HCT116 (cell line): ENCODE results near the gene FRMD4A. TPM values are rescaled to one million over a fixed set of nuclear protein-coding genes. Genes with fewer than 3 reads are reported as not detected.

Experiments used
- ATAC-seq: fragments of 200-7000 bp; cut with Tn5 transposase; 2 replicates; pipeline ENCODE4 v1.9.1; 2020; ENCODE audit warnings: mild to moderate bottlenecking, moderate library complexity
- BruUV-seq: library from RNA; stranded (reverse); fragments of 400-500 nt; replicated peaks from 2 replicates; lab custom pipeline; 2021; lab: Mats Ljungman, UMichigan
- CTCF ChIA-PET: fragments of 300-600 bp; sonication (Branson Sonifier 250); formaldehyde crosslinking; loops from one replicate; lab custom pipeline; 2021; ENCODE audit warnings: antibody characterized with exemption; lab: Charles Lee
- POLR2A ChIA-PET: fragments of 300-600, 350-600 bp; sonication (Branson Sonifier 250); formaldehyde crosslinking; loops from one replicate; lab custom pipeline; 2021; ENCODE audit warnings: antibody characterized with exemption; lab: Charles Lee
- RAD21 ChIA-PET, 2 experiments: fragments of 300-600 bp; sonication (Branson Sonifier 250); formaldehyde crosslinking; loops; one replicate each; lab custom pipeline; 2023; ENCODE audit warnings: low total read pairs in 2 of 2; ENCODE audit not compliant: uncharacterized antibody in 2 of 2, unreplicated experiment in 2 of 2, low non-redundant PET in 1 of 2; lab: Charles Lee
- DNase-seq: peaks from one replicate; pipeline ENCODE4 v3.0.0-alpha.2; 2010; ENCODE audit warnings: low read depth, low spot score
- H2AFZ ChIP-seq: fragments of 200-600 bp; shearing (Covaris generic), sonication (generic); 2 replicates; pipeline ENCODE4 v1.6.1; 2017; ENCODE audit warnings: low read depth, mixed run types, mixed read lengths, antibody characterized with exemption, low read length; ENCODE audit not compliant: poor library complexity, severe bottlenecking
- H3K27ac ChIP-seq: 2 replicates; pipeline ENCODE4 v1.5.1; 2012; ENCODE audit warnings: low read depth, low read length
- H3K27me3 ChIP-seq: fragments of 200-600 bp; sonication (generic); 2 replicates; pipeline ENCODE4 v1.6.1; 2016; ENCODE audit warnings: mixed run types, low read length, mixed read lengths; ENCODE audit not compliant: insufficient read depth
- H3K36me3 ChIP-seq, 2 experiments: fragments of 200-500 bp in 1 of 2; fragments of 200-600 bp in 1 of 2; sonication (Bioruptor generic) in 1 of 2; sonication (generic) in 1 of 2; 2 replicates each; pipeline versions ENCODE4 v1.5.1 to v1.6.1; 2014 to 2016; ENCODE audit warnings: low read length in 2 of 2, inconsistent platforms in 1 of 2, mixed read lengths in 1 of 2, mixed run types in 1 of 2; ENCODE audit not compliant: insufficient read depth in 2 of 2, control insufficient read depth in 1 of 2
- H3K4me1 ChIP-seq, 2 experiments: fragments of 200-600 bp in 1 of 2; sonication (generic) in 1 of 2; 2 replicates each; pipeline versions ENCODE4 v1.5.1 to v1.6.1; 2012 to 2017; ENCODE audit warnings: low read length in 2 of 2, inconsistent platforms in 1 of 2, mild to moderate bottlenecking in 1 of 2, mixed read lengths in 1 of 2, mixed run types in 1 of 2, moderate library complexity in 1 of 2; ENCODE audit not compliant: insufficient read depth in 2 of 2, control insufficient read depth in 1 of 2
- H3K4me2 ChIP-seq: fragments of 200-600 bp; sonication (generic); 2 replicates; pipeline ENCODE4 v1.6.1; 2017; ENCODE audit warnings: mixed run types, low read length, mixed read lengths
- H3K4me3 ChIP-seq, 2 experiments: fragments of 200-600 bp in 1 of 2; sonication (generic) in 1 of 2; replicated peaks in 1 of 2; 2 replicates each; pipeline ENCODE4 v1.5.1; 2011 to 2016; ENCODE audit warnings: low read length in 2 of 2, control low read depth in 1 of 2, low read depth in 1 of 2, mild to moderate bottlenecking in 1 of 2, mixed read lengths in 1 of 2, mixed run types in 1 of 2
- H3K79me2 ChIP-seq: fragments of 200-600 bp; sonication (generic); 2 replicates; pipeline ENCODE4 v1.6.1; 2017; ENCODE audit warnings: mild to moderate bottlenecking, mixed run types, low read length, moderate library complexity, mixed read lengths; ENCODE audit not compliant: insufficient read depth
- H3K9ac ChIP-seq: fragments of 200-600 bp; sonication (generic); 2 replicates; pipeline ENCODE4 v1.6.1; 2016; ENCODE audit warnings: low read length, mixed read lengths
- H3K9me2 ChIP-seq: fragments of 200-600 bp; sonication (generic), shearing (Covaris generic); 2 replicates; pipeline ENCODE4 v1.6.1; 2017; ENCODE audit warnings: mixed run types, mild to moderate bottlenecking, moderate library complexity; ENCODE audit not compliant: insufficient read depth
- H3K9me3 ChIP-seq, 2 experiments: fragments of 200-500 bp in 1 of 2; fragments of 200-600 bp in 1 of 2; sonication (Bioruptor generic) in 1 of 2; sonication (generic) in 1 of 2; 2 replicates each; pipeline ENCODE4 v1.6.1; 2014 to 2017; ENCODE audit warnings: low read length in 2 of 2, mixed read lengths in 2 of 2, inconsistent platforms in 1 of 2, low read depth in 1 of 2, mild to moderate bottlenecking in 1 of 2, mixed run types in 1 of 2, moderate library complexity in 1 of 2; ENCODE audit not compliant: control insufficient read depth in 1 of 2, insufficient read depth in 1 of 2
- H4K20me1 ChIP-seq: fragments of 200-600 bp; sonication (generic), shearing (Covaris generic); 2 replicates; pipeline ENCODE4 v1.6.1; 2017; ENCODE audit warnings: mixed run types, mild to moderate bottlenecking, moderate library complexity; ENCODE audit not compliant: insufficient read depth
- CBX3 ChIP-seq: IDR thresholded peaks from 2 replicates; pipeline ENCODE4 v1.6.1; 2012; ENCODE audit warnings: low read depth
- EZH2 ChIP-seq: fragments of 200-600 bp; sonication (generic); IDR thresholded peaks from 2 replicates; pipeline ENCODE4 v1.6.1; 2017; ENCODE audit warnings: antibody characterized with exemption, mixed run types
- EZH2phosphoT487 ChIP-seq: fragments of 200-600 bp; IDR thresholded peaks from 2 replicates; pipeline ENCODE4 v1.6.1; 2018; ENCODE audit warnings: antibody characterized with exemption, borderline replicate concordance
- JUND ChIP-seq: IDR thresholded peaks from 2 replicates; pipeline ENCODE4 v1.6.1; 2012
- POLR2A ChIP-seq: IDR thresholded peaks from 2 replicates; pipeline ENCODE4 v1.7.0; 2011; ENCODE audit warnings: borderline replicate concordance; ENCODE audit not compliant: insufficient read depth, insufficient read length; ENCODE audit errors: extremely low read depth
- RAD21 ChIP-seq: IDR thresholded peaks from 2 replicates; pipeline ENCODE4 v1.6.1; 2012; ENCODE audit warnings: low read depth, mild to moderate bottlenecking
- SIN3A ChIP-seq: IDR thresholded peaks from 2 replicates; pipeline ENCODE4 v1.6.1; 2012; ENCODE audit warnings: low read depth
- SP1 ChIP-seq: IDR thresholded peaks from 2 replicates; pipeline ENCODE4 v1.6.1; 2012; ENCODE audit warnings: low read depth
- intact Hi-C: fragments of 100-400 bp; cut with micrococcal nuclease; formaldehyde crosslinking; loops from 2 replicates; pipeline ENCODE4 v1.10.0; 2022
- total RNA-seq: library from RNA; stranded (reverse); gene quantifications from one replicate; pipeline ENCODE4 v1.2.1, GENCODE V29; 2021; ENCODE audit not compliant: unreplicated experiment
- TF ChIP-seq, protein P1 (sequence below): IDR thresholded peaks from 2 replicates; pipeline ENCODE4 v1.6.1; 2012
- TF ChIP-seq, protein P2 (sequence below): IDR thresholded peaks from 2 replicates; pipeline ENCODE4 v1.6.1; 2012; ENCODE audit warnings: low read depth
- TF ChIP-seq, protein P3 (sequence below): IDR thresholded peaks from 2 replicates; pipeline ENCODE4 v1.6.1; 2011; ENCODE audit warnings: mild to moderate bottlenecking, low read length, moderate library complexity; ENCODE audit not compliant: insufficient replicate concordance; ENCODE audit errors: extremely low read depth

Gene FRMD4A
- total RNA-seq, 1 experiment from 2014 or later = 0.20 TPM

GRCh38 chr10:14325325-14325955, 5.3 kb downstream of the FRMD4A start (continued):
- TF ChIP-seq, protein P1, sequence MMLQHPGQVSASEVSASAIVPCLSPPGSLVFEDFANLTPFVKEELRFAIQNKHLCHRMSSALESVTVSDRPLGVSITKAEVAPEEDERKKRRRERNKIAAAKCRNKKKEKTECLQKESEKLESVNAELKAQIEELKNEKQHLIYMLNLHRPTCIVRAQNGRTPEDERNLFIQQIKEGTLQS = no peak
- TF ChIP-seq EZH2phosphoT487 = no peak

GRCh38 chr10:14322526-14323188, 8.1 kb downstream of the FRMD4A start:
- RAD21 ChIA-PET = no interaction called here
- no peak overlapping the region for H3K4me3 ChIP-seq
- no peak overlapping the region for H3K4me2 ChIP-seq
- no peak overlapping the region for H2AFZ ChIP-seq
- no peak overlapping the region for H3K9ac ChIP-seq
- H3K36me3 ChIP-seq = no peaks in the 10 kb centered on the region
- no peak overlapping the region for H3K27ac ChIP-seq
- ATAC-seq = no peak
- H3K9me2 ChIP-seq = no peaks in the 10 kb centered on the region
- intact Hi-C loops = no loop called here
- H3K4me1 ChIP-seq = no peaks in the 10 kb centered on the region
- DNase-seq = no peak
- TF ChIP-seq RAD21 = no peak
- TF ChIP-seq, protein P2, sequence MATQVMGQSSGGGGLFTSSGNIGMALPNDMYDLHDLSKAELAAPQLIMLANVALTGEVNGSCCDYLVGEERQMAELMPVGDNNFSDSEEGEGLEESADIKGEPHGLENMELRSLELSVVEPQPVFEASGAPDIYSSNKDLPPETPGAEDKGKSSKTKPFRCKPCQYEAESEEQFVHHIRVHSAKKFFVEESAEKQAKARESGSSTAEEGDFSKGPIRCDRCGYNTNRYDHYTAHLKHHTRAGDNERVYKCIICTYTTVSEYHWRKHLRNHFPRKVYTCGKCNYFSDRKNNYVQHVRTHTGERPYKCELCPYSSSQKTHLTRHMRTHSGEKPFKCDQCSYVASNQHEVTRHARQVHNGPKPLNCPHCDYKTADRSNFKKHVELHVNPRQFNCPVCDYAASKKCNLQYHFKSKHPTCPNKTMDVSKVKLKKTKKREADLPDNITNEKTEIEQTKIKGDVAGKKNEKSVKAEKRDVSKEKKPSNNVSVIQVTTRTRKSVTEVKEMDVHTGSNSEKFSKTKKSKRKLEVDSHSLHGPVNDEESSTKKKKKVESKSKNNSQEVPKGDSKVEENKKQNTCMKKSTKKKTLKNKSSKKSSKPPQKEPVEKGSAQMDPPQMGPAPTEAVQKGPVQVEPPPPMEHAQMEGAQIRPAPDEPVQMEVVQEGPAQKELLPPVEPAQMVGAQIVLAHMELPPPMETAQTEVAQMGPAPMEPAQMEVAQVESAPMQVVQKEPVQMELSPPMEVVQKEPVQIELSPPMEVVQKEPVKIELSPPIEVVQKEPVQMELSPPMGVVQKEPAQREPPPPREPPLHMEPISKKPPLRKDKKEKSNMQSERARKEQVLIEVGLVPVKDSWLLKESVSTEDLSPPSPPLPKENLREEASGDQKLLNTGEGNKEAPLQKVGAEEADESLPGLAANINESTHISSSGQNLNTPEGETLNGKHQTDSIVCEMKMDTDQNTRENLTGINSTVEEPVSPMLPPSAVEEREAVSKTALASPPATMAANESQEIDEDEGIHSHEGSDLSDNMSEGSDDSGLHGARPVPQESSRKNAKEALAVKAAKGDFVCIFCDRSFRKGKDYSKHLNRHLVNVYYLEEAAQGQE = no peak
- TF ChIP-seq EZH2phosphoT487 = no peak
- TF ChIP-seq, protein P3, sequence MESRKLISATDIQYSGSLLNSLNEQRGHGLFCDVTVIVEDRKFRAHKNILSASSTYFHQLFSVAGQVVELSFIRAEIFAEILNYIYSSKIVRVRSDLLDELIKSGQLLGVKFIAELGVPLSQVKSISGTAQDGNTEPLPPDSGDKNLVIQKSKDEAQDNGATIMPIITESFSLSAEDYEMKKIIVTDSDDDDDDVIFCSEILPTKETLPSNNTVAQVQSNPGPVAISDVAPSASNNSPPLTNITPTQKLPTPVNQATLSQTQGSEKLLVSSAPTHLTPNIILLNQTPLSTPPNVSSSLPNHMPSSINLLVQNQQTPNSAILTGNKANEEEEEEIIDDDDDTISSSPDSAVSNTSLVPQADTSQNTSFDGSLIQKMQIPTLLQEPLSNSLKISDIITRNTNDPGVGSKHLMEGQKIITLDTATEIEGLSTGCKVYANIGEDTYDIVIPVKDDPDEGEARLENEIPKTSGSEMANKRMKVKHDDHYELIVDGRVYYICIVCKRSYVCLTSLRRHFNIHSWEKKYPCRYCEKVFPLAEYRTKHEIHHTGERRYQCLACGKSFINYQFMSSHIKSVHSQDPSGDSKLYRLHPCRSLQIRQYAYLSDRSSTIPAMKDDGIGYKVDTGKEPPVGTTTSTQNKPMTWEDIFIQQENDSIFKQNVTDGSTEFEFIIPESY = no peak
- TF ChIP-seq JUND = no peak
- no peak for TF ChIP-seq CBX3
- TF ChIP-seq POLR2A = no peak
- no peak for TF ChIP-seq SP1
- TF ChIP-seq SIN3A = no peak
- no peak for TF ChIP-seq EZH2
- TF ChIP-seq, all 23 proteins: peak for 0
- Histone ChIP-seq H4K20me1 (no peaks in the 10 kb centered on the region), H3K79me2 (no peaks in the 10 kb centered on the region), H3K27me3 (peaks cover 57% of the 10 kb centered on the region), H3K9me3 (no peaks in the 10 kb centered on the region)
- ChIA-PET POLR2A (no interaction called here), CTCF (interaction anchor here (1.8 kb wide), 2 partner anchors 8 to 128 kb away, joined by 4 to 6 read pairs; no protein-coding TSS in a partner anchor)
- no TSS peak for BruUV-seq
